OCI-LY7 (cell line): ENCODE data around the gene SH3YL1. TPM values are rescaled to one million over a fixed set of nuclear protein-coding genes. Genes with fewer than 3 reads are reported as not detected.

ENCODE experiments used
- BruUV-seq: library from RNA; stranded (reverse); fragments of 400-500 nt; replicated peaks from 2 replicates; lab custom pipeline; 2021; lab: Mats Ljungman, UMichigan
- CTCF ChIA-PET: fragments of 300-600 bp; sonication (Branson Sonifier 250); formaldehyde crosslinking; loops from one replicate; lab custom pipeline; 2022; ENCODE audit warnings: antibody characterized with exemption; ENCODE audit not compliant: unreplicated experiment; lab: Charles Lee
- POLR2A ChIA-PET: fragments of 300-600 bp; sonication (Branson Sonifier 250); formaldehyde crosslinking; loops from one replicate; lab custom pipeline; 2022; ENCODE audit warnings: antibody characterized with exemption; lab: Charles Lee
- DNase-seq: peaks from one replicate; pipeline ENCODE4 v3.0.0-alpha.2; 2015; ENCODE audit warnings: low spot score
- H2AFZ ChIP-seq: fragments of 200-600 bp; sonication (generic), shearing (Covaris generic); 2 replicates; pipeline ENCODE4 v1.6.1; 2014; ENCODE audit warnings: mild to moderate bottlenecking, antibody characterized with exemption, low read length, moderate library complexity
- H3K27ac ChIP-seq: fragments of 200-600 bp; sonication (generic); 2 replicates; pipeline ENCODE4 v1.5.1; 2014; ENCODE audit warnings: mixed run types, low read depth, mild to moderate bottlenecking, moderate library complexity, low read length, inconsistent platforms; ENCODE audit not compliant: poor library complexity, severe bottlenecking
- H3K36me3 ChIP-seq: fragments of 200-600 bp; sonication (generic); 2 replicates; pipeline ENCODE4 v1.6.1; 2014; ENCODE audit warnings: mild to moderate bottlenecking, antibody characterized with exemption, low read length, moderate library complexity, mixed read lengths; ENCODE audit not compliant: insufficient read depth
- H3K4me1 ChIP-seq: fragments of 200-600 bp; sonication (generic); 2 replicates; pipeline ENCODE4 v1.5.1; 2014; ENCODE audit warnings: mild to moderate bottlenecking, low read length; ENCODE audit not compliant: insufficient read depth, poor library complexity, severe bottlenecking
- H3K4me2 ChIP-seq: fragments of 200-600 bp; sonication (generic); 2 replicates; pipeline ENCODE4 v1.6.1; 2014; ENCODE audit warnings: mild to moderate bottlenecking, low read length
- H3K4me3 ChIP-seq: fragments of 200-600 bp; sonication (generic); 2 replicates; pipeline ENCODE4 v1.5.1; 2014; ENCODE audit warnings: mild to moderate bottlenecking, low read depth, low read length; ENCODE audit not compliant: poor library complexity, severe bottlenecking
- H3K79me2 ChIP-seq: fragments of 200-600 bp; sonication (generic); 2 replicates; pipeline ENCODE4 v1.6.1; 2016; ENCODE audit warnings: low read depth, mild to moderate bottlenecking, low read length, moderate library complexity, mixed read lengths; ENCODE audit not compliant: insufficient read depth
- H3K9me2 ChIP-seq: fragments of 200-600 bp; sonication (generic); 2 replicates; pipeline ENCODE4 v1.6.1; 2016; ENCODE audit warnings: mild to moderate bottlenecking, low read length, mixed read lengths; ENCODE audit not compliant: insufficient read depth
- H3K9me3 ChIP-seq: fragments of 200-600 bp; sonication (generic); 2 replicates; pipeline ENCODE4 v1.6.1; 2014; ENCODE audit warnings: mild to moderate bottlenecking, mixed run types, low read length, mixed read lengths
- H4K20me1 ChIP-seq: fragments of 200-600 bp; sonication (generic); 2 replicates; pipeline ENCODE4 v1.6.1; 2014; ENCODE audit warnings: mild to moderate bottlenecking, antibody characterized with exemption, low read length, moderate library complexity, mixed read lengths; ENCODE audit not compliant: insufficient read depth
- CTCF ChIP-seq: fragments of 200-600 bp; sonication (generic); conservative IDR thresholded peaks from 2 replicates; pipeline ENCODE4 v1.5.1; 2014; ENCODE audit warnings: mild to moderate bottlenecking, antibody characterized with exemption, low read length, moderate library complexity, mixed read lengths
- EZH2phosphoT487 ChIP-seq: fragments of 200-600 bp; sonication (generic); IDR thresholded peaks from 2 replicates; pipeline ENCODE4 v1.6.1; 2018; ENCODE audit warnings: low read depth, borderline replicate concordance, mild to moderate bottlenecking, mixed run types, antibody characterized with exemption, low read length, moderate library complexity, mixed read lengths
- intact Hi-C: fragments of 100-400 bp; cut with micrococcal nuclease; formaldehyde crosslinking; loops from one replicate; pipeline ENCODE4 v1.10.0; 2022; ENCODE audit not compliant: unreplicated experiment
- total RNA-seq, 2 experiments: library from RNA; depleted of rRNA in 1 of 2; stranded (reverse); fragments of >200 nt in 1 of 2; shearing (Covaris generic) in 1 of 2; gene quantifications; 2 replicates each; pipeline ENCODE4 v1.2.3, GENCODE V29; 2014 to 2022

Gene SH3YL1
- total RNA-seq, 2 experiments from 2014 or later: 21.3 to 30.9 TPM

- no peaks in the 10 kb centered on the region for H3K9me2 ChIP-seq
- CTCF ChIA-PET: no interaction called here
- H3K4me3 ChIP-seq: no peak overlapping the region
- intact Hi-C loops: no loop called here
- POLR2A ChIA-PET: no interaction called here
- no peak overlapping the region for H3K27ac ChIP-seq
- no peak overlapping the region for H2AFZ ChIP-seq
- H3K9me3 ChIP-seq: no peaks in the 10 kb centered on the region
- H3K4me1 ChIP-seq: peaks cover 19% of the 10 kb centered on the region
- H3K4me2 ChIP-seq: no peak overlapping the region
- TF ChIP-seq CTCF: no peak
- TF ChIP-seq EZH2phosphoT487: no peak
- peaks cover 30% of the 10 kb centered on the region for H4K20me1 ChIP-seq
- DNase-seq: no peak
- no TSS peak for BruUV-seq
- H3K36me3 ChIP-seq: peaks cover 95% of the 10 kb centered on the region
- peaks cover 39% of the 10 kb centered on the region for H3K79me2 ChIP-seq
Observed at GRCh38 chr2:278312-278926, 14.6 kb upstream of the SH3YL1 start.

GRCh38 chr2:275466-275865 lies 11.6 kb upstream of the SH3YL1 start:
- Histone ChIP-seq H3K9me3 (no peaks in the 10 kb centered on the region), H3K9me2 (no peaks in the 10 kb centered on the region), H3K4me1 (peaks cover 19% of the 10 kb centered on the region), H3K4me2 (peak overlapping the region; percentile 47), H3K79me2 (peaks cover 69% of the 10 kb centered on the region), H3K27ac (no peak overlapping the region), H3K4me3 (no peak overlapping the region), H2AFZ (no peak overlapping the region), H3K36me3 (peaks cover 99% of the 10 kb centered on the region), H4K20me1 (peaks cover 45% of the 10 kb centered on the region)
- peak; percentile 52 for DNase-seq
- TF ChIP-seq CTCF: no peak
- TF ChIP-seq EZH2phosphoT487: no peak
- no TSS peak for BruUV-seq
- ChIA-PET POLR2A (interaction anchor here (1.4 to 2.1 kb wide), 3 partner anchors 7 to 10 kb away, joined by 4 to 6 read pairs (median 5); no protein-coding TSS in a partner anchor), CTCF (no interaction called here)
- intact Hi-C loops: no loop called here

GRCh38 chr2:274503-274902 lies 10.7 kb upstream of the SH3YL1 start:
- Histone ChIP-seq H2AFZ (no peak overlapping the region), H3K4me1 (peaks cover 21% of the 10 kb centered on the region), H3K9me2 (no peaks in the 10 kb centered on the region), H3K27ac (no peak overlapping the region), H3K4me2 (no peak overlapping the region; the same call in 1 of the 2 replicates), H3K36me3 (peaks cover 97% of the 10 kb centered on the region), H3K79me2 (peaks cover 78% of the 10 kb centered on the region), H3K9me3 (no peaks in the 10 kb centered on the region), H3K4me3 (no peak overlapping the region), H4K20me1 (peaks cover 53% of the 10 kb centered on the region)
- BruUV-seq: no TSS peak
- TF ChIP-seq EZH2phosphoT487: no peak
- TF ChIP-seq CTCF: peak; percentile 56; the same call in 1 of the 2 replicates
- intact Hi-C loops: no loop called here
- CTCF ChIA-PET: no interaction called here
- POLR2A ChIA-PET: interaction anchor here (0.7 to 1.2 kb wide), 2 partner anchors 16 to 17 kb away, joined by 3 to 4 read pairs; no protein-coding TSS in a partner anchor
- no peak for DNase-seq
